GM19238 (cell line): ENCODE data around the gene MARK4.
"Not testable (repeated sequence)": the region's sequence is repeated elsewhere in the genome, so short reads cannot be mapped to it uniquely, and the experiment has no call there.

Source experiments
- DNase-seq: peaks from one replicate; pipeline ENCODE4 v3.0.0; 2011; ENCODE audit warnings: low spot score; ENCODE audit not compliant: insufficient read length

Gene MARK4

GRCh38 chr19:45243144-45243732 lies 7.8 kb upstream of the MARK4 start:
- no peak for DNase-seq

GRCh38 chr19:45244133-45244794 lies 6.8 kb upstream of the MARK4 start:
- no peak for DNase-seq

DNA sequence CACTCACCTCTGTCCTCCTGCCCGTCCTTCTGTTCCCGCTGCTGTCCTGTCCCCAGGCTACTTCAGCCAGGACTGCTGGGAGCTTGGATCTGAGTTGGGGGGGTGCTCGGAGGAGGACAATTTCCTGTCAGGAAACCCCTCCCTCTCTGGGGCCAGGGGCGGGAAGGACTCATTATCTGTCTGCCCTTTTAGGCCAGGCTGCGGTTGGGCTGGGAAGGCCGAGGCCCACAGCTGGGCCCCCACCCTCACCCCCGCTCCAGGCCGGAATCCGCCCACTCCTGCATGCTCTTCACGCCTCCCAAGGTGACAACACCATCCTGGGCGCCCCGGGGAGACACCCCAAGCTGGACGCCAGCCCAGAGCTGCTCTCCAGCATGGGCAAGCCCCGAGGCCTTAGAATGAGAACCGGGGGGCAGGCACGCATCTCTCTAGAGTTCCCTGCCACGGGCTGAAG lies 5.7 kb upstream of the MARK4 start, which contains the start of gene EXOC3L2:
Gene EXOC3L2 (minus strand): TSS at position 74 of the 454 bp plus-strand sequence. CDS start 6,362 bp downstream, outside the sequence.
- no peak for DNase-seq

DNA sequence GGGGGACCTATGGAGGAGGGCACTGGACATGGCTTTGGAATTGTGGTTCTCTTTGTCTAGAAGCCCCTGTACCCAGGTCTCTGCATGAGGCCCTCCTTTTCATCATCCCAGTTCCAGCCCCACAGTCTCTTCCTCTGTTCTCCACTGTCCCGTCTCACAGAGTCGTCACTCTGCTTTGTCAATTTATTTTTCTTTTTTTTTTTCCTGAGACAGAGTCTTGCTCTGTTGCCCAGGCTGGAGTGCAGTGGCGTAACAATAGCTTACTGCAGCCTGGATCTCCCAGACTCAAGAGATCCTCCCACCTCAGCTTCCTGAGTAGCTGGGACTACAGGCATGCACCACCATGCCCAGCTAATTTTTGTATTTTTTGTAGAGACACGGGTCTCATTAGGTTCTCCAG lies 5.2 kb upstream of the MARK4 start:
- DNase-seq: no peak

GRCh38 chr19:45247136-45247535 lies 3.9 kb upstream of the MARK4 start:
- no peak for DNase-seq

DNA sequence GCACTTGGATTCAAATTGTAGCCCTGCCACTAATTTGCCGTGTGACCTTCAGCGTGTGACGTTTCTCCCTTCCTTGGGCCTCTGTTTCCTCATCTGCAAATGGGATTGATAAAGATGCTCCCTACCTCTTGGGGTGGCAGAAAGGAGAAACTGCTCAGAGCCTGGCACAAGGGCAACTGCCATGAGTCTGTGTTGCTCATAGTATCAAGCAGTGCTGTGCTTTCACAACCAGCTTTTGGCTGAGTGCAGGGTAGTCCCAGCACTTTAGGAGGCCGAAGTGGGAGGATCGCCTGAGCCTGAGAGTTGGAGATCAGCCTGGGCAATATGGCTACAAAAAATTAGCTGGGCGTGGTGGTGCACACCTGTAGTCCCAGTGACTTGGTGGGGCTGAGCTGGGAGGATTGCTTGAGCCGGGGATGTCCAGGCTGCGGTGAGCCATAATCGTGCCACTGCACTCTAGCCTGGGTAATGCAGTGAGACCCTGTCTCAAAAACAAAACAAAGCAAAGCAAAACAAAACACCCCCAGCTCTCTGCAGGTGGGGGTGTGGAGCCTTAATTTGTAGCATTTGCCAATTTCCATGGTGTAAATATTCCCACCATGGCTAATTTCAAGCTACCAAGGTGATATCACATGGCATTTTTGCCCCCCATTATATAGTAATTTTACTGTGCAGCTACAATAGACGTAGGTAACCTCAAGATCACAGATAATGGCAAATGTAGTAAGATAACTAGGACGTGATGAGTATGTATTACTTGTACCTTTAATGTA lies 1.6 kb upstream of the MARK4 start:
- DNase-seq: no peak

DNA sequence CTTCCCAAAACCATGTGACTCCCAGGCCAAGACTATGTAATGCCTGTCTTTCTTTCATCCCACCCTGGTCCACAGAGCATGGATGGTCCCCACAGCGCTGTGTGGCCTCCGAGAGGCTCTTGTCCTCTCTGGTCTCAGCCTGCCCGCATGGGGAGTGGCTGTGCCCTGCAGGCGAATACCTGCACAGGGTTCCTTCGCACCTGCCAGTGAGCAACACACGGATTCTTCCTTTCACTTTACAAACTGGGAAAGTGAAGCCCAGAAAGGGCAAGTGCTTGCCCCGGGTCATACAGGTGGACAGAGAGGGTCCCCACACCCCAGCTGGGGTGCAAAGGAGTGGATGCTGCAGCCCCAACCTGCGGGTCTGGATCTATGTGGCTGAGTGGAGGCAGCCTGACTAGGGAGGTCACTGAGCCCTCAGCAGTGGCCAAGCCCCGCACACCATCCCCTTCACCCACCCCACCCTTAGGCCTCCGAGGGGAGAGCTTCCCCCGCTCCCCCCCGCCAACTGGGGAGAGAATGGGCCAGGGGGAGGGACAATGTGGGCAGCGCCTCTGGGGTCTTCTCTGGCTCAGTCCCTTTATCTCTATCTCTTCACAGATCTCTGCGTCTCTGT lies 747 bp upstream of the MARK4 start:
- no peak for DNase-seq

- DNase-seq: peak; percentile 60
Measured at GRCh38 chr19:45251452-45252354, 632 bp downstream of the MARK4 start.

DNA sequence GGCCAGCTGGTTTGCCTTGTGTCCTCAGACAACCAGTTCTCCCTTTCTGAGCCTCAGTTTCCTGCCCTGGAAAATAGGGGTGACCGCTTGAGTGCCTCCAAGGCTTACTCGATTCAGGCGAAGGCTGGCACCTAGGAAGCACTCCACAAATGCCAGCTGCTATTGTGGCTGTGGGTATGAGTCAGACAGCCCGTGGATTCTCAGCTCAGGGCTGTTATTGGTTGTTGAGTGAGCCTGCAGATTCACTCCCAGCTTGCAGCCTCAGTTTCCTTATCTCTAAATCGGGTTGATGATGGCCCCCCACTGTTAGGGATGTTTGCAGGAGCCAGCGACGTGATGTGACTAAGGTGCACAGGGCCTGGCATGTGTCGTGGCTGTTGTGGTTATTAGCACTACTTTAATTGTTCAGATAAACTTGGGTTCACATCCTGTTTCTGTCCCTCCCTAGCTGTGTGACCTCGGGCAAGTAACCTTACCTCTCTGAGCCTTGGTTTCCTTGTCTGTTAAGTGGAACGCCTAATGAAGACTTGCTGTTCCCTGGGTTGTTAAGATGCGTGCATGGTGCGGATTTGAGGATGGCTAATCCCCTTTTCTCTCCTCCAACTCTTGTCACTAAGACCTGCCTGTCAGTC lies 2.4 kb downstream of the MARK4 start:
- DNase-seq: no peak

- no peak for DNase-seq
Measured at GRCh38 chr19:45254044-45254531, 3.0 kb downstream of the MARK4 start.

GRCh38 chr19:45255611-45256157 lies 4.6 kb downstream of the MARK4 start:
- no peak for DNase-seq

- DNase-seq: no peak
Measured at GRCh38 chr19:45256836-45257235, 5.8 kb downstream of the MARK4 start.

GRCh38 chr19:45258862-45259261 lies 7.8 kb downstream of the MARK4 start:
- DNase-seq: no peak

DNA sequence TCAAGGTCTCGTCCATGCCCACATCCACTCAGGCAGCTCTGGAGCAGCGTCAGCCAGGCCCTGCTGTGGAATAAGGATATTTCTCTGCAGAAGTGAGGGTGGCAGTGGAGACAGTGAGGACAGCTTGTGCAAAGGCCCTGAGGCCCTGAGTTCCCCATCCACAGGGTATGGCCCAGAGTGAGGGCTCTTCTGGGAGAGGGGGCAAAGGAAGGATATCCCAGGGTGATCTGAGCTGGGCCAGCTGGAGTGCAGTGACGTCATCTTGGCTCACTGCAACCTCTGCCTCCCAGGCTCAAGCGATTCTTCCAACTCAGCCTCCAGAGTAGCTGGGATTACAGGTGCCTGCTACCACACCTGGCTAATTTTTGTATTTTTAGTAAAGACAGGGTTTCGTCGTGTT lies 11.5 kb downstream of the MARK4 start:
- DNase-seq: no peak

GRCh38 chr19:45263013-45263412 lies 11.9 kb downstream of the MARK4 start:
- no peak for DNase-seq

DNA sequence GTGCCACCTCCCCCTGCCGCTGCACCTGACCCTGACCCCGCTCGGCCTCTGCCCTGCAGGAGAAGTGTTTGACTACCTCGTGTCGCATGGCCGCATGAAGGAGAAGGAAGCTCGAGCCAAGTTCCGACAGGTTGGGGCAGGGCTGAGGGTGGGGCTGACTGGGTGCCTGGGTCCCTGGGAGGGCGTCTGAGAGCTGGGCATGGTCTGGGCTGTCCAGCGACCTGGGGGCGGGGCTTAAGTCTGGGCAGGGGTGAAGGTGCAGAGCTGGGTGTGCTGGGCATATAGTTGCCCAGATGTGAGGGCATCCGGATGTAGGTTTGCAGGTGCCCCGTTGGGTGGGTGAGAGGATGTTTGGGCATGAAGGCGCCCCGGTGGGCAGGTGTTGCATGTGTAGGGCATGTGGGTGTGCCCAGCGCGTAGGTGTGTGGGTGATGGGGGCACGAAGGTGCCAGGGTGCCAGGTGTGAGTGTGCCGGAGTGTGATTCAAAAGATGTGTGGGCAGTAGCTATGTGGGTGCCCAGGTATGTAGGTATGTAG lies 13.8 kb downstream of the MARK4 start:
- no peak for DNase-seq

DNA sequence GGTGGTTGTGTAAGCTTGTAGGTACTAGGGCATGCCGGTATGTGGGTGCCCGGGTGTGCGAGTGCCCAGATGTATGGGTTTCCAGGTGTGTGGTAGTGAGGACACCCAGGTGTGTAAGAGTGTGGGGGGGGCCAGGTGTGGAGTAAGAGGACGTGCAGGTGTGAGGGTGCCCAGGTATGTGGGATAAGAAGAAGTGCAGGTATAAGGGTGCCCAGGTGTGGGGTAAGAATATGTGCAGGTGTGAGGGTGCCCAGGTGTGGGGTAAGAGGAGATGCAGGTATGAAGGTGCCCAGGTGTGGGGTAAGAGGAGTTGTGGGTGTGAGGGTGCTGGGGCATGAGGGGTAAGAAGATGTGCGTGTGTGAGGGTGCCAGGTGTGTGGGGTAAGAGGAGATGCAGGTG lies 14.3 kb downstream of the MARK4 start:
- no peak for DNase-seq

GRCh38 chr19:45267296-45267695 lies 16.2 kb downstream of the MARK4 start:
- DNase-seq: no peak

- DNase-seq: not testable (repeated sequence)
Measured at GRCh38 chr19:45269939-45270338, 18.9 kb downstream of the MARK4 start.
